ENCODE measurements around the gene UBAC1. TPM values are rescaled to one million over a fixed set of nuclear protein-coding genes. Genes with fewer than 3 reads are reported as not detected.

UBAC1 gene
- polyA plus RNA-seq, 1 donor (not counting 4 experiments of a cell fraction or from before 2014, with no cell fraction given), result 50.7 TPM

- Histone ChIP-seq H3K79me2 (ENCODE audit: control insufficient read depth, insufficient read depth, low read length) (no peaks in the 10 kb centered on the region), H3K27ac (ENCODE audit: control insufficient read depth, insufficient read depth, low read length) (no peak overlapping the region), H3K27me3 (ENCODE audit: control insufficient read depth, extremely low read depth, insufficient read depth, low read length) (no peaks in the 10 kb centered on the region), H3K4me1 (ENCODE audit: control insufficient read depth, extremely low read depth, insufficient read depth, low read length) (no peaks in the 10 kb centered on the region), H4K20me1 (ENCODE audit: control insufficient read depth, extremely low read depth, insufficient read depth, low read length) (no peaks in the 10 kb centered on the region), H3K9me3 (ENCODE audit: control insufficient read depth, low read depth, low read length) (no peaks in the 10 kb centered on the region), H2AFZ (ENCODE audit: control insufficient read depth, low read length) (no peak overlapping the region), H3K9me1 (ENCODE audit: control insufficient read depth, extremely low read depth, insufficient read depth, low read length) (no peaks in the 10 kb centered on the region), H3K4me2 (ENCODE audit: control insufficient read depth, extremely low read depth, insufficient read depth, low read depth, low read length) (no peak overlapping the region), H3K36me3 (ENCODE audit: control insufficient read depth in 2 of 2, extremely low read depth in 1 of 2, insufficient read depth in 2 of 2, low read length in 2 of 2) (peaks cover 9 to 19% of the 10 kb centered on the region in 2 experiments), H3K4me3 (ENCODE audit: control insufficient read depth in 2 of 3, extremely low read depth in 1 of 3, insufficient read depth in 2 of 3, low read depth in 1 of 3, low read length in 3 of 3) (no peak overlapping the region), H3K9ac (ENCODE audit: control insufficient read depth, extremely low read depth, insufficient read depth, low read length) (no peak overlapping the region)
- DNase-seq (ENCODE audit: low read depth, low spot score) (no peak), FAIRE-seq (no peak)
- TF ChIP-seq, protein P1, sequence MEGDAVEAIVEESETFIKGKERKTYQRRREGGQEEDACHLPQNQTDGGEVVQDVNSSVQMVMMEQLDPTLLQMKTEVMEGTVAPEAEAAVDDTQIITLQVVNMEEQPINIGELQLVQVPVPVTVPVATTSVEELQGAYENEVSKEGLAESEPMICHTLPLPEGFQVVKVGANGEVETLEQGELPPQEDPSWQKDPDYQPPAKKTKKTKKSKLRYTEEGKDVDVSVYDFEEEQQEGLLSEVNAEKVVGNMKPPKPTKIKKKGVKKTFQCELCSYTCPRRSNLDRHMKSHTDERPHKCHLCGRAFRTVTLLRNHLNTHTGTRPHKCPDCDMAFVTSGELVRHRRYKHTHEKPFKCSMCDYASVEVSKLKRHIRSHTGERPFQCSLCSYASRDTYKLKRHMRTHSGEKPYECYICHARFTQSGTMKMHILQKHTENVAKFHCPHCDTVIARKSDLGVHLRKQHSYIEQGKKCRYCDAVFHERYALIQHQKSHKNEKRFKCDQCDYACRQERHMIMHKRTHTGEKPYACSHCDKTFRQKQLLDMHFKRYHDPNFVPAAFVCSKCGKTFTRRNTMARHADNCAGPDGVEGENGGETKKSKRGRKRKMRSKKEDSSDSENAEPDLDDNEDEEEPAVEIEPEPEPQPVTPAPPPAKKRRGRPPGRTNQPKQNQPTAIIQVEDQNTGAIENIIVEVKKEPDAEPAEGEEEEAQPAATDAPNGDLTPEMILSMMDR (optimal IDR thresholded peaks at IDR 0.05 in 1 of 3, IDR thresholded peaks at IDR 0.05 in 1 of 3, conservative IDR thresholded peaks at IDR 0.05 in 1 of 3; ENCODE audit: extremely low read depth in 1 of 3, insufficient read depth in 2 of 3, low read length in 3 of 3), result no peak
- TF ChIP-seq EZH2 (IDR thresholded peaks at IDR 0.05; ENCODE audit: low read length), result no peak
- dilution Hi-C loops (cut with MboI; ENCODE audit: extremely low pct_ligation_motif_present, low sequenced_read_pairs), result no loop called here
Measured at GRCh38 chr9:136008693-136008997, 47.5 kb upstream of the UBAC1 start.

GRCh38 chr9:136007934-136008692 is 46.9 kb upstream of the UBAC1 start:
- Histone ChIP-seq H3K27me3 (ENCODE audit: control insufficient read depth, extremely low read depth, insufficient read depth, low read length) (no peaks in the 10 kb centered on the region), H4K20me1 (ENCODE audit: control insufficient read depth, extremely low read depth, insufficient read depth, low read length) (no peaks in the 10 kb centered on the region), H3K9me3 (ENCODE audit: control insufficient read depth, low read depth, low read length) (no peaks in the 10 kb centered on the region), H3K4me3 (ENCODE audit: control insufficient read depth in 2 of 3, extremely low read depth in 1 of 3, insufficient read depth in 2 of 3, low read depth in 1 of 3, low read length in 3 of 3) (no peak overlapping the region), H3K36me3 (ENCODE audit: control insufficient read depth in 2 of 2, extremely low read depth in 1 of 2, insufficient read depth in 2 of 2, low read length in 2 of 2) (peaks cover 9 to 16% of the 10 kb centered on the region in 2 experiments), H3K9me1 (ENCODE audit: control insufficient read depth, extremely low read depth, insufficient read depth, low read length) (no peaks in the 10 kb centered on the region), H3K4me1 (ENCODE audit: control insufficient read depth, extremely low read depth, insufficient read depth, low read length) (no peaks in the 10 kb centered on the region), H3K9ac (ENCODE audit: control insufficient read depth, extremely low read depth, insufficient read depth, low read length) (no peak overlapping the region), H2AFZ (ENCODE audit: control insufficient read depth, low read length) (no peak overlapping the region), H3K79me2 (ENCODE audit: control insufficient read depth, insufficient read depth, low read length) (no peaks in the 10 kb centered on the region), H3K27ac (ENCODE audit: control insufficient read depth, insufficient read depth, low read length) (no peak overlapping the region), H3K4me2 (ENCODE audit: control insufficient read depth, extremely low read depth, insufficient read depth, low read depth, low read length) (no peak overlapping the region)
- dilution Hi-C loops (cut with MboI; ENCODE audit: extremely low pct_ligation_motif_present, low sequenced_read_pairs), result no loop called here
- DNase-seq (ENCODE audit: low read depth, low spot score) (no peak), FAIRE-seq (no peak)
- no peak for TF ChIP-seq EZH2 (IDR thresholded peaks at IDR 0.05; ENCODE audit: low read length)
- TF ChIP-seq, protein P1 (optimal IDR thresholded peaks at IDR 0.05 in 1 of 3, IDR thresholded peaks at IDR 0.05 in 1 of 3, conservative IDR thresholded peaks at IDR 0.05 in 1 of 3; ENCODE audit: extremely low read depth in 1 of 3, insufficient read depth in 2 of 3, low read length in 3 of 3), result no peak
